ENCODE measurements around the gene ANKRD55. TPM values are rescaled to one million over a fixed set of nuclear protein-coding genes. Genes with fewer than 3 reads are reported as not detected.

ANKRD55 gene
- total RNA-seq, 4 donors from 2014 or later = 0.66 TPM; not detected in 3

DNA sequence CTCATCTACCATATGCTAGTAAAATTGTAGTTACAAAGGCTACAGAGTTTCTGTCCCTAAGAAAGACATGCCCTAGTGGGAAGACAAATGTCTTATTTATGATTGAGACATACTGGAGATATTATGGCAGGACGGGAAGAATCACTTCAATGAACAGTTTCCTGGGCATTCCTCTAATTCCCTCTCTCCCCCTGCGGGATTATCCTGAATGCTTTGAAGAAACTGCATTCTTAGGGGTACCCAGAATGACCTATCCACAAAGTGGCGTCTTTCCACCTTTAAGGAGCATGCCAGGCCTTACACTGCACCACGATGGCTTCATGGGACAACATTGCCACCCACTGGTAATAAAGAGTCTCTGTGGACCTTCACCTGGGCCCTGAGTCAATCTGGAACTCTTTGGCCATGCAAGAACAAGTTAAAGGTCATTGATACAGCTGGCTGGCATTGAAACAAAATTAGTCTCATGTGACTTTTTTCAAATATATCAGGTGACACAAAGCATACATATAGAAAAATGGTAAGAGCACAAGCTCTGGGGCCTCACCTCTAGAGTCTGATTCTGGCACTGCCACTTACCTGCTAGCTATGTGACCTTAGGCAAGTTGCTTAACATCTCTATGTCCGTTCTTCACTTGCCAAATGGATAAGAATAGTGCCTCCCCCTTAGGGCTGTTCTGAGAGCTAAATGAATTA lies 32.0 kb downstream of the ANKRD55 start:
- H3K36me3 ChIP-seq = no peaks in the 10 kb centered on the region
- no peaks in the 10 kb centered on the region for H3K9me3 ChIP-seq
- no peak overlapping the region for H3K27ac ChIP-seq (replicated peaks in 1 of 4)
- intact Hi-C loops (cut with DNase I) = loop anchor here (5.0 kb wide), 2 partner anchors 219 to 269 kb away; no protein-coding TSS in a partner anchor
- no peak overlapping the region for H3K4me3 ChIP-seq
- DNase-seq (ENCODE audit: extremely low spot score) = no peak
- TF ChIP-seq POLR2A (IDR thresholded peaks at IDR 0.05; ENCODE audit: low read depth) = no peak
- TF ChIP-seq POLR2AphosphoS5 (IDR thresholded peaks at IDR 0.05) = peak; percentile 23 to 31
- no peak for TF ChIP-seq EP300 (IDR thresholded peaks at IDR 0.05)
- TF ChIP-seq CTCF (IDR thresholded peaks at IDR 0.05) = peak; percentile 70 to 79 (median 76)
- 47% methylated on average over 5 of the region's 5 CpGs for WGBS
- no peaks in the 10 kb centered on the region for H3K27me3 ChIP-seq
- peaks cover 0 to 9% (median 2%) of the 10 kb centered on the region in 4 donors for H3K4me1 ChIP-seq

- WGBS = 29% methylated on average over 1 of the region's 1 CpG
- H3K36me3 ChIP-seq = no peaks in the 10 kb centered on the region
- TF ChIP-seq POLR2AphosphoS5 (IDR thresholded peaks at IDR 0.05) (no peak), POLR2A (IDR thresholded peaks at IDR 0.05; ENCODE audit: low read depth) (no peak), CTCF (IDR thresholded peaks at IDR 0.05) (no peak), EP300 (IDR thresholded peaks at IDR 0.05) (no peak)
- intact Hi-C loops (cut with DNase I) = no loop called here
- no peaks in the 10 kb centered on the region for H3K27me3 ChIP-seq
- H3K4me1 ChIP-seq = peaks cover 0 to 15% (median 12%) of the 10 kb centered on the region in 4 donors
- no peak overlapping the region for H3K4me3 ChIP-seq
- H3K27ac ChIP-seq (replicated peaks in 1 of 4) = peak overlapping the region in 3 of 4 donors; percentile 52 to 67 (median 64)
- no peaks in the 10 kb centered on the region for H3K9me3 ChIP-seq
- no peak for DNase-seq (ENCODE audit: extremely low spot score)
These were observed 38.1 kb downstream of the ANKRD55 start for GRCh38 chr5:56195016-56195415.

DNA sequence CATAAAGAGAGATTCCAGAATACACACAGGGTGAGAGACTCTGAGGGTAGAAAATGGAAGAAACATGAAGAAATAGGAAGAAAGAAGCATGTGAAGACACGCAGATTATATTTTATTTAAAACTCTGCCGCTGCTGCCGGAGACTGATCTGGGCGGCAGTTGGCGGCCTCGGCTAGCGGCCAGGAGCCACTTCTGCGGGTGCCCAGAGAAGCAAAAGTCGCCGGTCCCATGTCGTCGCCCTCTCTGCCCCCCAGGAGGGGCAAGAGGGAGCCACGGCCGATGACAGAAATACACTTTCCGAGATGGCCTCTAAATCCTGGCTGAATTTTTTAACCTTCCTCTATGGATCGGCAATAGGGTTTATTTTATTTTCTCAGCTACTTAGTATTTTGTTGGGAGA lies 40.9 kb downstream of the ANKRD55 start:
- 93% methylated on average over 15 of the region's 16 CpGs for WGBS
- DNase-seq (ENCODE audit: extremely low spot score) = no peak
- TF ChIP-seq POLR2A (IDR thresholded peaks at IDR 0.05; ENCODE audit: low read depth) = no peak
- no peak for TF ChIP-seq CTCF (IDR thresholded peaks at IDR 0.05)
- no peak for TF ChIP-seq POLR2AphosphoS5 (IDR thresholded peaks at IDR 0.05)
- no peak for TF ChIP-seq EP300 (IDR thresholded peaks at IDR 0.05)
- Histone ChIP-seq H3K9me3 (no peaks in the 10 kb centered on the region), H3K4me3 (no peak overlapping the region), H3K27me3 (no peaks in the 10 kb centered on the region), H3K36me3 (no peaks in the 10 kb centered on the region), H3K4me1 (peaks cover 0 to 15% (median 12%) of the 10 kb centered on the region in 4 donors), H3K27ac (replicated peaks in 1 of 4) (no peak overlapping the region)
- intact Hi-C loops (cut with DNase I) = no loop called here

DNA sequence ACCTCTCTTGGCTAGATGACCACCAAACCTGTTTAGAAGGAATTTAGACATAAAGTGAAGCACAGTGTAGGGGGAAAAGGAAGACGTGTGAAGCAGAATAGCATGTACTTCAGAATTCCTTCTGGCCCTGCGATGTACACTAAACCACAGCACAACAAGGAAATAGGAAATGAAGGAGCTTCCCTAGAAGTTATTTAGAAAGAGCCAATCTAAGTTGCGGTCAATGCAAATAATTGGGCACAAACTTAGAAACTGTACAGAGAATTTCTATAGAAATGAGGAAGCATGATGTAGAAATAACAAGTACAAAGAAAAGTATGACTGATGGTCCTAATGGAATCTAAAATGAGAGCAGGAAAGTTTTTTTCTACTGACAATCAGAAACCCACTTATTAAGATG lies 41.5 kb downstream of the ANKRD55 start:
- 64% methylated on average over 3 of the region's 3 CpGs for WGBS
- Histone ChIP-seq H3K4me1 (peaks cover 0 to 15% (median 12%) of the 10 kb centered on the region in 4 donors), H3K27ac (replicated peaks in 1 of 4) (no peak overlapping the region), H3K9me3 (no peaks in the 10 kb centered on the region), H3K4me3 (no peak overlapping the region), H3K27me3 (no peaks in the 10 kb centered on the region), H3K36me3 (no peaks in the 10 kb centered on the region)
- intact Hi-C loops (cut with DNase I) = no loop called here
- DNase-seq (ENCODE audit: extremely low spot score) = no peak
- TF ChIP-seq EP300 (IDR thresholded peaks at IDR 0.05) (no peak), POLR2AphosphoS5 (IDR thresholded peaks at IDR 0.05) (no peak), CTCF (IDR thresholded peaks at IDR 0.05) (no peak), POLR2A (IDR thresholded peaks at IDR 0.05; ENCODE audit: low read depth) (no peak)
